BJ (cell line): ENCODE results near the gene ZBTB43. TPM values are rescaled to one million over a fixed set of nuclear protein-coding genes. Genes with fewer than 3 reads are reported as not detected.

ENCODE experiments used
- CTCF ChIA-PET: fragments of 350-600 bp; formaldehyde crosslinking; extraction: SDS; loops from one replicate; lab custom pipeline; 2021; ENCODE audit warnings: antibody characterized with exemption, inconsistent platforms; lab: Yijun Ruan, JAX
- POLR2A ChIA-PET: fragments of 300-600 bp; sonication (Branson Sonifier 250); formaldehyde crosslinking; extraction: SDS; loops from one replicate; lab custom pipeline; 2021; ENCODE audit warnings: antibody characterized with exemption; lab: Charles Lee
- DNase-seq: peaks from one replicate; pipeline ENCODE4 v3.0.0-alpha.2; 2011; ENCODE audit warnings: low read depth
- H3K27me3 ChIP-seq: 2 replicates; pipeline ENCODE4 v1.6.0; 2011; ENCODE audit warnings: low read length; ENCODE audit not compliant: control insufficient read depth, insufficient read depth
- H3K36me3 ChIP-seq: 2 replicates; pipeline ENCODE4 v1.5.1; 2011; ENCODE audit warnings: low read length; ENCODE audit not compliant: control insufficient read depth, insufficient read depth
- H3K4me3 ChIP-seq: 2 replicates; pipeline ENCODE4 v1.5.1; 2011; ENCODE audit warnings: low read depth, mild to moderate bottlenecking, control low read depth, low read length
- polyA plus RNA-seq: library from polyadenylated mRNA; depleted of rRNA; stranded (reverse); fragments of >200 nt; gene quantifications from 2 replicates; pipeline ENCODE4 v1.2.3, GENCODE V29; 2011; rRNA removed
- TF ChIP-seq, protein P1 (sequence below): IDR thresholded peaks from 2 replicates; pipeline ENCODE4 v1.5.1; 2011; ENCODE audit warnings: low read depth, mild to moderate bottlenecking, control low read depth, inconsistent platforms, low read length, moderate library complexity; ENCODE audit not compliant: insufficient read depth

ZBTB43 gene
- polyA plus RNA-seq, 1 experiment, result 4.6 TPM

DNA sequence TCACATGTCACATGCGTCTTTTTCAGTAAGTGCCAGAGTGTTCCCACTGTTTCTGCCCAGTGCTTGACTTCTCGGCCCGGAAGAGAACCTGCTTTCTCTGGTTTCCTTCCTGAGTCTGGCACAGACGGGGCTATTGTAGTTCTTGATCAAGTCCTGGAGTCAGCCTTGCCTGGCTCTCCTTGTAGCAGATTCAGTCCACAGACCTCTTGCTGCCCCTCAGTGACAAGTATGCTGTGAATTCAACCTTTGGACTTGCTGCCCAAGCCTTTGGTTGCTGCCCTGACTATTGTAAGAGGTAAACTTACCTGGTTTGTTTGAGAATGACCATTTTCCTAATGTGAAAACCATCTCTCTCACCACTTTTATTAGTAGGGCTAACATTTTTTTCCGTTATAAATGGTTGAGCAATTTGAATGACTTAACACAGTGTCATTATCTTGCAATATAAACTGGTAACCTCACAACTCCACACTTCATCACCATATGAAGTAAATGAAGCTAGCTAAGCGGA, 80.3 kb downstream of the ZBTB43 start:
- no peak overlapping the region for H3K4me3 ChIP-seq
- DNase-seq, result no peak
- H3K36me3 ChIP-seq, result peaks cover 9% of the 10 kb centered on the region
- CTCF ChIA-PET, result no interaction called here
- POLR2A ChIA-PET, result no interaction called here
- no peaks in the 10 kb centered on the region for H3K27me3 ChIP-seq
- TF ChIP-seq, protein P1, sequence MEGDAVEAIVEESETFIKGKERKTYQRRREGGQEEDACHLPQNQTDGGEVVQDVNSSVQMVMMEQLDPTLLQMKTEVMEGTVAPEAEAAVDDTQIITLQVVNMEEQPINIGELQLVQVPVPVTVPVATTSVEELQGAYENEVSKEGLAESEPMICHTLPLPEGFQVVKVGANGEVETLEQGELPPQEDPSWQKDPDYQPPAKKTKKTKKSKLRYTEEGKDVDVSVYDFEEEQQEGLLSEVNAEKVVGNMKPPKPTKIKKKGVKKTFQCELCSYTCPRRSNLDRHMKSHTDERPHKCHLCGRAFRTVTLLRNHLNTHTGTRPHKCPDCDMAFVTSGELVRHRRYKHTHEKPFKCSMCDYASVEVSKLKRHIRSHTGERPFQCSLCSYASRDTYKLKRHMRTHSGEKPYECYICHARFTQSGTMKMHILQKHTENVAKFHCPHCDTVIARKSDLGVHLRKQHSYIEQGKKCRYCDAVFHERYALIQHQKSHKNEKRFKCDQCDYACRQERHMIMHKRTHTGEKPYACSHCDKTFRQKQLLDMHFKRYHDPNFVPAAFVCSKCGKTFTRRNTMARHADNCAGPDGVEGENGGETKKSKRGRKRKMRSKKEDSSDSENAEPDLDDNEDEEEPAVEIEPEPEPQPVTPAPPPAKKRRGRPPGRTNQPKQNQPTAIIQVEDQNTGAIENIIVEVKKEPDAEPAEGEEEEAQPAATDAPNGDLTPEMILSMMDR, result no peak

DNA sequence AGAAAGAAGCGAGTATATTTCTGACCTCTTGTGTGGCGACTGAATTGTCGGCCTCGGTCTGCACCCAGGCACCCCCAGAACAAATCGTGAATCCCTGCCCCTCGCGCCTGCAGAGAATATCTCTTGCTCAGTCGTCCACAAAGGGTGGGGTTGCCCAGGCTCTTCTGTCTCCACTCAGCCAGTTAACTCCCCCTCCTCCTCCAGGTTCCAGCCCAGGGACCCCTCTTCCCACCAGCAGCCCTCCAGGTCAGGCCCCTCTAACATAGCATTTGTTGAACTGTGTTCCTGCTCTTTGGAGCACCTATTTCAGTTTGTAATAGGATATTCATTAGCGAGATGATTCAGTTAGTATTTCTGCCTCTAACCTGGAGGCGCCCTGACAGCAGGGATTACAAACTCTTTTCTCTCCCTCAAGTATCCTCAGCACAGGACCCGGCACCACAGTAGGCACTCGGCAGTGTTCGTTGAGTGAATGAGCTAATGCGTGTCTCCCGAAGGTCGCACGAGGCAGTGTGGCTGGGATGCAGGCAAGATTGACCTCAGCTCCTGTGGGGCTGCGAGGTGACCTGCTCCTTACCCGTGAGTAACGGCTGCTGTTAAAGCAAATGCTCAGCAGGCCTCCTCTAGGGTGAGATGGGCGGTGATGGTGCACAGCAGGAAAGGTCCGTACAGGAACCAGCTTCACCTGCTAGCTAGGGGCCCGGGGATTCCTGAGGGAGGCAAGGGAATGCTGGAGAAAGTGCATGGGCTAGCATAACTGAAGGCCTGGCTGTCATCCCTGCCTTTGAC, 81.4 kb downstream of the ZBTB43 start:
- peaks cover 3% of the 10 kb centered on the region for H3K36me3 ChIP-seq
- ChIA-PET POLR2A (no interaction called here), CTCF (interaction anchor here (0.6 kb wide), 1 partner anchor 54 kb away, joined by 3 read pairs; no protein-coding TSS in a partner anchor)
- no peak for DNase-seq
- H3K4me3 ChIP-seq, result no peak overlapping the region
- TF ChIP-seq, protein P1, result no peak
- no peaks in the 10 kb centered on the region for H3K27me3 ChIP-seq

DNA sequence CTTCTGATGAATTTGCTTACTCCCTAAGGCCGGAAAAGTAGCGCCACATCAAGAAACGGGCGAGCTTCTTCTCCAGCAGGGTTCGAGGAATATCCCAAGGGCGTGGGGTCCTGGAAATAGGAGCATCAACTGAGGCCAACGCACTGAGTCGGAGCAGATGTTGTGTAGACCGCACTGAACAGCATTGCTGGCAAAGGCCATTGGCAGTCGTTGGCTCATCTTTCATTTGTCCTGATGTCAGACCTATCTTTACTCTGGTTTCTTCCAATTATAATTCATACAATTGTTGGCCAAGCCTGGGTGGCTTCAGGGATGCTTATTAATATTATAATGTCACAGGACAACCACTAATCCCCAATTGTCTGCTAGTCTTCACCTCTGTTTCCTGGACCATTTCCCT, 82.1 kb downstream of the ZBTB43 start:
- DNase-seq, result no peak
- peaks cover 3% of the 10 kb centered on the region for H3K36me3 ChIP-seq
- no peaks in the 10 kb centered on the region for H3K27me3 ChIP-seq
- POLR2A ChIA-PET, result no interaction called here
- TF ChIP-seq, protein P1, result no peak
- CTCF ChIA-PET, result interaction anchor here (0.6 kb wide), 1 partner anchor 53 kb away, joined by 3 read pairs; no protein-coding TSS in a partner anchor
- no peak overlapping the region for H3K4me3 ChIP-seq

Other genes with a start within 250 kb of the ZBTB43 start
- gene LMX1B, start 191.1 kb upstream of the ZBTB43 start, polyA plus RNA-seq, result not detected in 2 replicates
- gene ZBTB34, start 55.6 kb downstream of the ZBTB43 start, polyA plus RNA-seq, result 4.2 and 5.5 TPM in 2 replicates
- gene RALGPS1, start 109.7 kb downstream of the ZBTB43 start, polyA plus RNA-seq, result 1.6 and 1.7 TPM in 2 replicates